Stimulated activated naive CD4-positive, alpha-beta T cell (primary cell): ENCODE measurements around the gene NDUFS3.

Experiments used
- DNase-seq, 6 experiments: peaks; one replicate each; lab custom pipeline; 2025; lab: John Stamatoyannopoulos, UW

The NDUFS3 gene

GRCh38 chr11:47591764-47592163 lies 12.9 kb downstream of the NDUFS3 start:
- no peak for DNase-seq

DNA sequence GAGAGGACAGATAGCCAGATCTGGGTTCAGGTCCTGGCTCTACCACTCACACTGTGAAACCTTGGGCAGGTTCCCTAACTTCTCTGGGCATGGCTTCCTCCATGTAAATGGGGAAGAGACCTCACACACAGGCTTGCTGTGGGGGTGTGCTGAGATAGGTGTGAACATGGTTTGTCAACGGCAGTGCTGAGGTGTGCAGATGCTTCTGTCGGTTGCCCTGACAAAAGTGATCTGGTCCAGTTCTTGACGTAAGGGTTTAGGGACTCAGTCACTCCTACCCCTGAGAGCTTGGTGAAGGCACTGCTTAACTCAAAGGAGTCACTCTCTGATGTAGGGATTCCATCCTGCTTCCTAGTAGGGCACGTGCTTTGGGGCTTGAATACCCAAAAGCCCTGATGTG lies 13.4 kb downstream of the NDUFS3 start:
- DNase-seq = no peak

- no peak for DNase-seq
Measured at GRCh38 chr11:47592970-47593369, 14.1 kb downstream of the NDUFS3 start.

GRCh38 chr11:47593492-47593933 lies 14.6 kb downstream of the NDUFS3 start:
- no peak for DNase-seq

- no peak for DNase-seq
Measured at GRCh38 chr11:47593934-47594855, 15.3 kb downstream of the NDUFS3 start, which contains the start of gene C1QTNF4. Gene C1QTNF4 (minus strand): TSS chr11:47594411. CDS start chr11:47590810, 3,601 bp downstream.

DNA sequence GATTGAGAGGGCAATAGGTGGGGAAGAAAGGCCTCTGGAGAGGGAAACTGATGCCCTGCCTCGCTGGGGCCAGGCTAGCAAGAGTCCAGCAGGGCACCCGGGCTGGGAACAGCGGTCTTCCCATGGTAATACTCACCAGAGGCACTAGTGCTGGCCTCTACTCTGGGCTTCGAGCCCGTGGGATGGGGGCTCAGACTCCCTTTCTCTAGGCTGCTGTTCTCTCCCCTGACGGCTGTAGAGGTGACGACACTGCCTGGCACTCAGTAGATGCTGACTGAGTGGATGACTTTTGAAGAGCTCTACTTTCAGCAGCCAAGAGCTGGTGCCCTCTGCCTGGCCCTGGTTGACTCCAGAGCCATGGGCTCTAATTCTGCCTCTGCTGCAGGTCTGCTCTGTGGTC lies 16.2 kb downstream of the NDUFS3 start:
- DNase-seq = no peak

DNA sequence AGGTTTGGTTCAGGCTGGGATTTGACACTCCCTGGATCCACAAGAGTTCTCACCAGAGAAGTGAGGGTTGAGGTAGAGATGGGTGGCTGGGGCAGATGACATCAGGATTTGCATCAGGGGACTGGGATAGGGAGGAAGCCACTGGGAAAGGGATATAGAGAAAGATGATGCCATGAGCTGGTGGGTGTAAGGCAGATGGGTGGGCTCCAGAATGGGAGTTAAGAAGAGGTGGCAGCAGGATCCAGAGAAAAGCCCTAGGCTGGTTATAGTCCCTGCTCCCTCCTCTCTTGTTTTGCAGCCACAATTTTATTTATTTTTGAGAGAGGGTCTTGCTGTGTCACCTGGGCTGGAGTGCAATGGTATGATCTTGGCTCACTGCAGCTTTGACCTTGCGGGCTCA lies 17.1 kb downstream of the NDUFS3 start:
- DNase-seq = no peak

DNA sequence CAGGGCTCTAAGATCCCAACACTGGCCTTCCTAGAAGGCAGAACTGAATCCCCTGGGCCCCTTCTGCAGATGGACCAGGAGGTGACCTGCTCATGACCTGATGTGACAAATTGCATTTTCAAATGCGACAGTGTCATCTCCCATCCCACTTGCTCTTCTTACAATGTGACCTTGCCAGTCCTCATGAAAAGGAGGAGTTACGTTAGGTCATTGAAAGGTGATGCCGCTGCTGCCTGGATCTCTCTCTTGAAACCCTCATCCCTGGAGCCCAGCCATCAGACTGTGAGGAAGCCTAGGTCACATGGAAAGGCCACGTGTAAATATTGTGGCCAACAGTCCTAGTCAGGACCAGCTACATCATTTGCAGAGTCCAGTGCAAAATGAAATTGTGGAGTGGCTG lies 21.0 kb downstream of the NDUFS3 start:
- DNase-seq = no peak

GRCh38 chr11:47603295-47603694 lies 24.4 kb downstream of the NDUFS3 start:
- DNase-seq = no peak

DNA sequence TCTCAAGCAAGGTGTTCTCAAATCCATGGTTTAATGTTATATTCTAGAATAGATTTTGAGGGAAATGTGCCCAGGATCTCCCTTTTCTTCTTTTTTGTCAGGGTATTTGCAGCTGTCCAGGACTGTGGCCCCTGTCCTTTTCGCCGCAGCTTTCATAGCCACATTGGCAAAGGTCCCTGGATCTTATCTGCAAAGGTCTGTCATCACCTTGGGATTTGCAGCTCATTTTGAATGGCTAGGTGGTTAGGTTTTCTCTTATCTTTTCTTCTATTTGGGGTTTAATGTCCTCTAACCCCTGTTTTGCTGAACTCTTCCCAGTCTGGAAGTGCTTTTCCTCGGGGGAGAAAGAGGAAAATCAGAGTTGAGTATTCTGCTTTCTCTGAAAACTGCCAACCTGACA lies 27.0 kb downstream of the NDUFS3 start:
- DNase-seq = no peak

- DNase-seq = no peak
Measured at GRCh38 chr11:47606731-47607130, 27.9 kb downstream of the NDUFS3 start.

GRCh38 chr11:47607380-47607779 lies 28.5 kb downstream of the NDUFS3 start:
- DNase-seq = no peak

GRCh38 chr11:47609675-47610074 lies 30.8 kb downstream of the NDUFS3 start:
- no peak for DNase-seq

GRCh38 chr11:47611348-47611794 lies 32.5 kb downstream of the NDUFS3 start:
- DNase-seq = no peak

GRCh38 chr11:47615249-47615648 lies 36.4 kb downstream of the NDUFS3 start:
- DNase-seq = no peak

- no peak for DNase-seq
Measured at GRCh38 chr11:47616726-47617416, 38.0 kb downstream of the NDUFS3 start.

DNA sequence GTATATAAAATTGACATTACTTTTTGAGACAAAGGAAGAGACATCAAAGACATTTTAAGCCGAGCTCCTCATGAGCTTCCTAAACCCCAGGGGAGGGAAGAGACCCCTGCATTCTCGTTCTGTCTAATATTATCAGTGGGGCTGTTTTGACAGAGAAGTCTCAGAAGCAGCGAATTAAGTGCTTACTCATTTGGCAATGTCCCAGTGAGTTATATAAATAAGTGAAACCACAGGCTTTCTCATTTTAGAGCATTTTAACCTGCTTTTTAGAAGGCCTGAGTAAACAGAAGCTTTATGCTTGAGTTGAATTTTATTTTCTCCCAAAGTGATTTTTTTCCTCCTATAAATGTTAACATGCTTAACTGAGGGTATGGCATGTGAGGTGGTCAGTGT lies 38.5 kb downstream of the NDUFS3 start:
- no peak for DNase-seq

DNA sequence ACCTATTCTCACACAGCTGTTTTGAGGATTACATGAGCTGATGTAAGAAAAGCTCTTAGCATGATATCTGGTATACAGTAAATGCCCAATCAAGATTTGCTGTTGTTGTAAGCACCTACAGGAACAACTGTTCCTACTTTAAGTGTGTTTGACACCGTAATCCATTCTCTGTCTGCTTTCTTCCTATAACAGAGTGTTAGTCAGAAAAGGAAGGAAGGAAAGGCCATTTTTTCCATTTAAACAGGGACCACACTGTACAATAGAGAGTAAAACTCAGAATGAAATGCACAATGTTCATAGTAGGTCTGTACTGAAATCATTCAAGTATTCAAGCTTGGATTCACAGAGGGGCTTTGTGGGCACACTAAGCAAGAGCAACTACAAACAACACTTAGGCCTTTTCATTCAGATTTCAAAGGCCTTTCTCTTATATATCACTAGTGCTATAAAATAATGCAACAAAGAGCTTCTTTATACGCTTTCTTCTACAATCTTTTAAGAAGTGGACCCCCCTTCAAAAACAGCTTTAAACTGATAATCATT lies 42.0 kb downstream of the NDUFS3 start:
- no peak for DNase-seq

GRCh38 chr11:47626234-47626633 lies 47.4 kb downstream of the NDUFS3 start:
- no peak for DNase-seq

DNA sequence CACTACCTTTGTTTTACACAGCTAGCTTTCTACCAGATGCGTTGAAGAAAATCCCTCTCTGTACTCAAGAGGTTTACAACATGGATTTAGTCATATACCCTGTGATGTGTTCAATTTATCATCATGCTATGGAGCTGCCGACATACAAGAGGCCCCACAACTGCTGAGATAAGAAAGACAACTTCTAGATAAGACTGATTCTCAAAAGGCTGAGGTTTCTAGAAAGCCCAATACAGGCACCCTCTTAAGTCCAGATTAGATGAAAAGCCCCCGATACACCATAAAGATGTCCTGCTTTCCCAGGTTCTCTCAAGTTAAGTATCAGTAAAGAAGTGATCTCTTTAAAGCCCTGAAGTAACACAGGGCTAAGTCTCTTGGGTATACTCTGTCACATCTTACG lies 49.2 kb downstream of the NDUFS3 start:
- no peak for DNase-seq

- DNase-seq = no peak
Measured at GRCh38 chr11:47631473-47631872, 52.6 kb downstream of the NDUFS3 start.
